Measurements from ENCODE around the gene GABRG3.
"Not testable (repeated sequence)": the region's sequence is repeated elsewhere in the genome, so short reads cannot be mapped to it uniquely, and the experiment has no call there.

The GABRG3 gene

DNA sequence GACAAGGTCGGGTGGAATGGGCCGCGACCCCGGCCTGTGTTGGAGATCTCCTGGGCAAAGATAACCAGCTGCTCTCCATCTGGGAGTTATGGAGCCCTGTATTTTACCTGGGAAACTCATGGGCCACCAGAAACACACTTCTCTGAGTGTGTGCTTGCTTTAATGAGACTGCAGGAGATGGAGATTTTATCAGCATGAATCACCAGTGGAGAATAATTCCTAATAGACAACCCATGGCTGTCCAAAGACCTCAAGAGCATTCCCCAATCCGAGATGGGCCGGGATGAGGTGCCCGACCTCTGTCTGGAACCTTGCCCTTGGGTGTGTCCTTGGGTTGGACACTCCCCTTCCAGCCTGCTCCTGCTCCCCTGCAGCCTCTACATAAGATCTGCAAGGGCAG, 389.3 kb downstream of the GABRG3 start:
- no peaks in the 10 kb centered on the region for H3K36me3 ChIP-seq (ENCODE audit: low read length)
- H3F3A ChIP-seq (ENCODE audit: insufficient read depth), result no peaks in the 10 kb centered on the region
- H4K20me1 ChIP-seq (ENCODE audit: low read depth, low read length), result no peaks in the 10 kb centered on the region
- H3K4me2 ChIP-seq (ENCODE audit: low read depth, low read length, poor library complexity, severe bottlenecking), result no peak overlapping the region
- TF ChIP-seq, protein P1, sequence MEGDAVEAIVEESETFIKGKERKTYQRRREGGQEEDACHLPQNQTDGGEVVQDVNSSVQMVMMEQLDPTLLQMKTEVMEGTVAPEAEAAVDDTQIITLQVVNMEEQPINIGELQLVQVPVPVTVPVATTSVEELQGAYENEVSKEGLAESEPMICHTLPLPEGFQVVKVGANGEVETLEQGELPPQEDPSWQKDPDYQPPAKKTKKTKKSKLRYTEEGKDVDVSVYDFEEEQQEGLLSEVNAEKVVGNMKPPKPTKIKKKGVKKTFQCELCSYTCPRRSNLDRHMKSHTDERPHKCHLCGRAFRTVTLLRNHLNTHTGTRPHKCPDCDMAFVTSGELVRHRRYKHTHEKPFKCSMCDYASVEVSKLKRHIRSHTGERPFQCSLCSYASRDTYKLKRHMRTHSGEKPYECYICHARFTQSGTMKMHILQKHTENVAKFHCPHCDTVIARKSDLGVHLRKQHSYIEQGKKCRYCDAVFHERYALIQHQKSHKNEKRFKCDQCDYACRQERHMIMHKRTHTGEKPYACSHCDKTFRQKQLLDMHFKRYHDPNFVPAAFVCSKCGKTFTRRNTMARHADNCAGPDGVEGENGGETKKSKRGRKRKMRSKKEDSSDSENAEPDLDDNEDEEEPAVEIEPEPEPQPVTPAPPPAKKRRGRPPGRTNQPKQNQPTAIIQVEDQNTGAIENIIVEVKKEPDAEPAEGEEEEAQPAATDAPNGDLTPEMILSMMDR (IDR thresholded peaks at IDR 0.05; ENCODE audit: insufficient read depth, low read length, poor library complexity, severe bottlenecking), result no peak
- TF ChIP-seq EZH2phosphoT487 (conservative IDR thresholded peaks at IDR 0.05; ENCODE audit: low read length), result no peak
- no peaks in the 10 kb centered on the region for H3K9me2 ChIP-seq (replicated peaks; ENCODE audit: insufficient read depth, low read length)
- H2AFZ ChIP-seq (ENCODE audit: low read depth, low read length, severe bottlenecking), result no peak overlapping the region
- H3K9ac ChIP-seq (ENCODE audit: low read length), result no peak overlapping the region
- no peaks in the 10 kb centered on the region for H3K79me2 ChIP-seq (ENCODE audit: insufficient read depth, low read length)
- no peaks in the 10 kb centered on the region for H3K9me3 ChIP-seq (ENCODE audit: insufficient read depth, low read length)
- no peak overlapping the region for H3K27ac ChIP-seq (ENCODE audit: low read depth, low read length)
- H3K4me3 ChIP-seq (ENCODE audit: insufficient read depth, low read length, poor library complexity, severe bottlenecking), result no peak overlapping the region
- no peaks in the 10 kb centered on the region for H3K27me3 ChIP-seq (ENCODE audit: low read length)

DNA sequence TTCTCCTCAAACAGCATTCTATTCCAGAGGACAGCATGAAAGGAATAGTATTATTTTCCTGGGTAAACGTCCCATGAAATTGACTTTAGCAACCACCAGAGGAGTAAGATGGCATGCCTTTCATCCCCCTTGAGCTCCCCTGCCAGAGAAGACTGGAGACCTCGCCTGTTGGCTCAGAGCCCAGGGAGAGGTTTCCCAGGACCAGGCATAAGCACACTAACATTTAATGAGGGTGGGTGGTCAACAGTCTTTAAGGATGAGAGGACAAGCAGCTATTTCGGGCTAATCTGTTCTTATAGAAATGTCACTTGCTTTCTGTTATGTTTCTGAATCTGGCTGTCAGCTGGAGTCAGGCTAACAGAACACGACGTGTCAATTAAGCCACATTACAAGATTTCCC, 390.5 kb downstream of the GABRG3 start:
- Histone ChIP-seq H3K79me2 (ENCODE audit: insufficient read depth, low read length) (no peaks in the 10 kb centered on the region), H3K9ac (ENCODE audit: low read length) (no peak overlapping the region), H3K4me3 (ENCODE audit: insufficient read depth, low read length, poor library complexity, severe bottlenecking) (no peak overlapping the region), H4K20me1 (ENCODE audit: low read depth, low read length) (no peaks in the 10 kb centered on the region), H3F3A (ENCODE audit: insufficient read depth) (no peaks in the 10 kb centered on the region), H3K27me3 (ENCODE audit: low read length) (no peaks in the 10 kb centered on the region), H3K36me3 (ENCODE audit: low read length) (no peaks in the 10 kb centered on the region), H2AFZ (ENCODE audit: low read depth, low read length, severe bottlenecking) (no peak overlapping the region), H3K9me2 (replicated peaks; ENCODE audit: insufficient read depth, low read length) (no peaks in the 10 kb centered on the region), H3K4me2 (ENCODE audit: low read depth, low read length, poor library complexity, severe bottlenecking) (no peak overlapping the region), H3K27ac (ENCODE audit: low read depth, low read length) (no peak overlapping the region), H3K9me3 (ENCODE audit: insufficient read depth, low read length) (no peaks in the 10 kb centered on the region)
- TF ChIP-seq, protein P1 (IDR thresholded peaks at IDR 0.05; ENCODE audit: insufficient read depth, low read length, poor library complexity, severe bottlenecking), result no peak
- no peak for TF ChIP-seq EZH2phosphoT487 (conservative IDR thresholded peaks at IDR 0.05; ENCODE audit: low read length)

DNA sequence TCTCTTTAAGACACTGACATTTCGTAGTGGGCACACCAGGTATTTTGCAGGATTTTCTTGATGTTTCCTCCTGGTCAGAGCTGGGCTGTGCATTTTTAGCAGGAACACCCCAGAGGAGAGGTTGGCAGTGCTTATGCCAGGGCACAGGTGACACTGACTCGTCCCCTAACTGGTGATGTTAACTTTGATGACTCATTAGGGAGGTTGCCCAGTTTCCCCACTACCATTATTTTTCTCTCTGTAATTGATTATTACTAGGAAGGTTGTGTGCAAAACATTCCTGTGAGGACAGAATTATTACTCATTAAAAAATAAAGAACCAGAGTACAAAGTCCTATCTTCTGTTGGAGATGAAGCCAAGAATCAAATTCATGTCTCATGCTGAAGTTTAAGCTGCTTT, 394.5 kb downstream of the GABRG3 start:
- no peak overlapping the region for H3K9ac ChIP-seq (ENCODE audit: low read length)
- no peaks in the 10 kb centered on the region for H3K36me3 ChIP-seq (ENCODE audit: low read length)
- no peak overlapping the region for H3K27ac ChIP-seq (ENCODE audit: low read depth, low read length)
- TF ChIP-seq EZH2phosphoT487 (conservative IDR thresholded peaks at IDR 0.05; ENCODE audit: low read length), result no peak
- TF ChIP-seq, protein P1 (IDR thresholded peaks at IDR 0.05; ENCODE audit: insufficient read depth, low read length, poor library complexity, severe bottlenecking), result no peak
- no peaks in the 10 kb centered on the region for H4K20me1 ChIP-seq (ENCODE audit: low read depth, low read length)
- H2AFZ ChIP-seq (ENCODE audit: low read depth, low read length, severe bottlenecking), result no peak overlapping the region
- H3K27me3 ChIP-seq (ENCODE audit: low read length), result no peaks in the 10 kb centered on the region
- H3F3A ChIP-seq (ENCODE audit: insufficient read depth), result no peaks in the 10 kb centered on the region
- H3K9me2 ChIP-seq (replicated peaks; ENCODE audit: insufficient read depth, low read length), result no peaks in the 10 kb centered on the region
- no peaks in the 10 kb centered on the region for H3K9me3 ChIP-seq (ENCODE audit: insufficient read depth, low read length)
- no peak overlapping the region for H3K4me2 ChIP-seq (ENCODE audit: low read depth, low read length, poor library complexity, severe bottlenecking)
- no peaks in the 10 kb centered on the region for H3K79me2 ChIP-seq (ENCODE audit: insufficient read depth, low read length)
- no peak overlapping the region for H3K4me3 ChIP-seq (ENCODE audit: insufficient read depth, low read length, poor library complexity, severe bottlenecking)

DNA sequence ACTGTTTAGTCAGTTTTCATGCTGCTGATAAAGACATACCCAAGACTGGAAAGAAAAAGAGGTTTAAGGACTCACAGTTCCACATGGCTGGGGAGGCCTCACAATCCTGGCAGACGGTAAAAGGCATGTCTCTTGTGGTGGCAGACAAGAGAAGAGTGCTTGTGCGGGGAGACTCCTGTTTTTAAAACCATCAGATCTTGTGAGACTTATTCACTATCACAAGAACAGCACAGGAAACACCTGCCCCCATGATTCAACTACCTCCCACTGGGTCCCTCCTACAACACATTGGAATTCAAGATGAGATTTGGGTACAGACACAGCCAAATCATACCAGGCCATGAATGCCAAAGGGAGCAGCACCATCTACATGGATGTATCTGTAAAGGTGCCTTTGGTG, 406.4 kb downstream of the GABRG3 start:
- H3K4me2 ChIP-seq (ENCODE audit: low read depth, low read length, poor library complexity, severe bottlenecking); H3K27me3 ChIP-seq (ENCODE audit: low read length); H3K4me3 ChIP-seq (ENCODE audit: insufficient read depth, low read length, poor library complexity, severe bottlenecking); H4K20me1 ChIP-seq (ENCODE audit: low read depth, low read length); H3K36me3 ChIP-seq (ENCODE audit: low read length); H3K79me2 ChIP-seq (ENCODE audit: insufficient read depth, low read length); H3F3A ChIP-seq (ENCODE audit: insufficient read depth); H3K9me2 ChIP-seq (replicated peaks; ENCODE audit: insufficient read depth, low read length); H3K27ac ChIP-seq (ENCODE audit: low read depth, low read length); H3K9me3 ChIP-seq (ENCODE audit: insufficient read depth, low read length); H3K9ac ChIP-seq (ENCODE audit: low read length); H2AFZ ChIP-seq (ENCODE audit: low read depth, low read length, severe bottlenecking): not testable (repeated sequence)
